Sigmoid colon (tissue), 7 donors: ENCODE results near the gene ZFYVE9. TPM values are rescaled to one million over a fixed set of nuclear protein-coding genes. Genes with fewer than 3 reads are reported as not detected.

ENCODE experiments used
- DNase-seq: peaks from one replicate; pipeline ENCODE4 v3.0.0-alpha.2; 2019
- H3K27ac ChIP-seq, 4 donors: fragments of 200-600 bp; sonication (generic); one replicate each; pipeline ENCODE4 v1.5.1; 2016 to 2019; ENCODE audit warnings: mild to moderate bottlenecking in 1 of 4
- H3K27me3 ChIP-seq, 3 donors: fragments of 200-600 bp; sonication (generic); one replicate each; pipeline ENCODE4 v1.5.1; 2019; ENCODE audit warnings: mild to moderate bottlenecking in 1 of 3
- H3K36me3 ChIP-seq, 4 donors: fragments of 200-600 bp; sonication (generic); one replicate each; pipeline ENCODE4 v1.5.1; 2016 to 2019
- H3K4me1 ChIP-seq, 4 donors: fragments of 200-600 bp; sonication (generic); one replicate each; pipeline ENCODE4 v1.5.1; 2017 to 2019
- H3K4me3 ChIP-seq, 4 donors: fragments of 200-600 bp; sonication (generic); one replicate each; pipeline ENCODE4 v1.5.1; 2017 to 2019; ENCODE audit warnings: mild to moderate bottlenecking in 2 of 4, moderate library complexity in 1 of 4
- H3K9me3 ChIP-seq, 4 donors: fragments of 200-600 bp in 3 of 4; sonication (generic) in 3 of 4; one replicate each; pipeline versions ENCODE4 v1.5.1 to v1.6.1; 2013 to 2019
- CTCF ChIP-seq, 4 experiments: fragments of 450-650 bp in 3 of 4; fragments of 200-600 bp in 1 of 4; IDR thresholded peaks; one replicate each; pipeline ENCODE4 v1.5.1; 2016 to 2019; ENCODE audit warnings: antibody characterized with exemption in 4 of 4, mild to moderate bottlenecking in 3 of 4, moderate library complexity in 2 of 4
- EP300 ChIP-seq, 4 donors: sonication (generic); formaldehyde crosslinking; IDR thresholded peaks; one replicate each; pipeline ENCODE4 v1.6.1; 2017; ENCODE audit warnings: antibody characterized with exemption in 4 of 4
- POLR2A ChIP-seq, 2 donors: fragments of 450-650 bp; IDR thresholded peaks; one replicate each; pipeline ENCODE4 v1.6.1; 2016; ENCODE audit warnings: antibody characterized with exemption in 2 of 2, mild to moderate bottlenecking in 2 of 2, moderate library complexity in 2 of 2
- POLR2AphosphoS5 ChIP-seq, 4 donors: sonication (generic); formaldehyde crosslinking; IDR thresholded peaks; one replicate each; pipeline ENCODE4 v1.6.1; 2017; ENCODE audit warnings: antibody characterized with exemption in 4 of 4
- WGBS, 2 donors: extraction: QIAGEN DNeasy Blood & Tissue Kit; methylation state at CpG; one replicate each; pipeline ENCODE4 v1.1.7; 2013; 5-methylcytosine and 5-hydroxymethylcytosine counted together
- intact Hi-C: fragments of 100-400 bp; cut with DNase I; formaldehyde crosslinking; loops from one replicate; pipeline ENCODE4 v1.15.1; 2023
- polyA plus RNA-seq, 3 donors: library from polyadenylated mRNA; stranded (reverse); fragments of 200-250 nt; gene quantifications; one replicate each; pipeline ENCODE4 v1.2.3, GENCODE V29; 2013
- total RNA-seq, 4 donors: library from RNA; depleted of rRNA; stranded (reverse); fragments of >200 nt; gene quantifications; one replicate each; pipeline ENCODE4 v1.1.0, GENCODE V29; 2016
- donor health status: healthy with polysubstance abuse.
- donor health status: Bipolar disorder and iron deficiency.
- donor health status: healthy.

The ZFYVE9 gene
- total and polyA plus RNA-seq, 7 donors = 4.7 to 36.3 (median 25.9) TPM

- TF ChIP-seq POLR2A (IDR thresholded peaks at IDR 0.05) (no peak), EP300 (IDR thresholded peaks at IDR 0.05) (no peak), POLR2AphosphoS5 (IDR thresholded peaks at IDR 0.05) (no peak), CTCF (IDR thresholded peaks at IDR 0.05) (no peak)
- no peak for DNase-seq
- Histone ChIP-seq H3K4me3 (no peak overlapping the region), H3K36me3 (peaks cover 0 to 21% (median 6%) of the 10 kb centered on the region in 4 donors), H3K9me3 (no peaks in the 10 kb centered on the region), H3K27me3 (no peaks in the 10 kb centered on the region), H3K27ac (no peak overlapping the region), H3K4me1 (peaks cover 0 to 6% (median 0%) of the 10 kb centered on the region in 4 donors)
- intact Hi-C loops = no loop called here
- WGBS, 2 donors = 72 to 74% methylated on average over 2 of the region's 2 CpGs
Measured at GRCh38 chr1:52264530-52265115, 122.7 kb downstream of the ZFYVE9 start.

- TF ChIP-seq CTCF (IDR thresholded peaks at IDR 0.05) = no peak
- TF ChIP-seq POLR2A (IDR thresholded peaks at IDR 0.05) = no peak
- no peak for TF ChIP-seq EP300 (IDR thresholded peaks at IDR 0.05)
- TF ChIP-seq POLR2AphosphoS5 (IDR thresholded peaks at IDR 0.05) = no peak
- Histone ChIP-seq H3K36me3 (peaks cover 0 to 35% (median 6%) of the 10 kb centered on the region in 4 donors), H3K4me3 (no peak overlapping the region), H3K9me3 (no peaks in the 10 kb centered on the region), H3K27ac (no peak overlapping the region), H3K27me3 (no peaks in the 10 kb centered on the region), H3K4me1 (peaks cover 0 to 6% (median 0%) of the 10 kb centered on the region in 4 donors)
- WGBS, 2 donors = 89 to 93% methylated on average over 1 of the region's 1 CpG
- DNase-seq = no peak
- intact Hi-C loops = no loop called here
Measured at GRCh38 chr1:52266507-52266906, 124.6 kb downstream of the ZFYVE9 start.

GRCh38 chr1:52268372-52268771 lies 126.5 kb downstream of the ZFYVE9 start:
- TF ChIP-seq EP300 (IDR thresholded peaks at IDR 0.05) (no peak), POLR2AphosphoS5 (IDR thresholded peaks at IDR 0.05) (no peak), CTCF (IDR thresholded peaks at IDR 0.05) (no peak), POLR2A (IDR thresholded peaks at IDR 0.05) (no peak)
- Histone ChIP-seq H3K4me3 (no peak overlapping the region), H3K27me3 (no peaks in the 10 kb centered on the region), H3K4me1 (peaks cover 0 to 6% (median 0%) of the 10 kb centered on the region in 4 donors), H3K36me3 (peaks cover 0 to 35% (median 9%) of the 10 kb centered on the region in 4 donors), H3K27ac (no peak overlapping the region), H3K9me3 (no peaks in the 10 kb centered on the region)
- no peak for DNase-seq
- WGBS, 2 donors = 62 to 72% methylated on average over 3 of the region's 3 CpGs
- intact Hi-C loops = no loop called here

- H3K27me3 ChIP-seq = no peaks in the 10 kb centered on the region
- H3K4me3 ChIP-seq = no peak overlapping the region
- H3K4me1 ChIP-seq = no peaks in the 10 kb centered on the region
- peaks cover 0 to 42% (median 5%) of the 10 kb centered on the region in 4 donors for H3K36me3 ChIP-seq
- intact Hi-C loops = no loop called here
- DNase-seq = no peak
- TF ChIP-seq POLR2A (IDR thresholded peaks at IDR 0.05) (no peak), CTCF (IDR thresholded peaks at IDR 0.05) (no peak), EP300 (IDR thresholded peaks at IDR 0.05) (no peak), POLR2AphosphoS5 (IDR thresholded peaks at IDR 0.05) (no peak)
- H3K9me3 ChIP-seq = no peaks in the 10 kb centered on the region
- 81 to 90% methylated on average over 2 of the region's 2 CpGs for WGBS, 2 donors
- no peak overlapping the region for H3K27ac ChIP-seq
Measured at GRCh38 chr1:52281518-52281917, 139.6 kb downstream of the ZFYVE9 start.

GRCh38 chr1:52288286-52288685 lies 146.4 kb downstream of the ZFYVE9 start:
- Histone ChIP-seq H3K9me3 (no peaks in the 10 kb centered on the region), H3K27me3 (no peaks in the 10 kb centered on the region), H3K36me3 (peaks cover 0 to 13% (median 0%) of the 10 kb centered on the region in 4 donors), H3K27ac (no peak overlapping the region), H3K4me3 (no peak overlapping the region), H3K4me1 (no peaks in the 10 kb centered on the region)
- DNase-seq = no peak
- intact Hi-C loops = no loop called here
- WGBS, 2 donors = 98% methylated on average over 3 of the region's 3 CpGs
- TF ChIP-seq EP300 (IDR thresholded peaks at IDR 0.05) = no peak
- no peak for TF ChIP-seq POLR2A (IDR thresholded peaks at IDR 0.05)
- TF ChIP-seq POLR2AphosphoS5 (IDR thresholded peaks at IDR 0.05) = no peak
